ENCODE results near the gene DOCK9.

DOCK9 gene

DNA sequence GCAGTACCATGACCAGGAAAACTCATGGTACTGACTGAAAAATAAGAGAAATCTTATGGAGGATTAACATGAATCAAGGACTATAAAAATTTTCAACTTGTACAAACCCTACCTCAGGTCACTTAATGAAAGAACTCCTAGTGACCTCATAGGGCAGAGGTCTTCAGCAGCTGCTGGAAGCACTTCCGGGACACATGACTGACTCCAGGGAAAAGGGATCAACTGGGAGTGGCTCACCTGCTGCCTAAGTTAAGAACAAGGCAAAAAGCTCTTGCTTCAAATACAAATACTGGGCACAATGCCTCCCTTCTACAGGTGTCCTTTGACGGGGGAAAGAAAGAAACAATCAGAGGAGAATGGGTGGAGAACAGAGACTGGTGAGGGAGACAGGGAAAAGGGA lies 18.6 kb downstream of the DOCK9 start:
- DNase-seq (ENCODE audit: insufficient read length, low spot score) (no peak), FAIRE-seq (no peak)
- TF ChIP-seq SPI1 (IDR thresholded peaks at IDR 0.05; ENCODE audit: low read depth, low read length) = no peak
- no peak for TF ChIP-seq TAF1 (IDR thresholded peaks at IDR 0.05; ENCODE audit: low read depth, low read length)
- TF ChIP-seq PAX5 (IDR thresholded peaks at IDR 0.05; ENCODE audit: insufficient read depth, low read length, severe bottlenecking) = no peak
- TF ChIP-seq POLR2A (IDR thresholded peaks at IDR 0.05; ENCODE audit: low read depth, low read length) = no peak
- no peak for TF ChIP-seq POLR2AphosphoS5 (IDR thresholded peaks at IDR 0.05; ENCODE audit: low read depth, low read length)
- no peak for TF ChIP-seq POU2F2 (IDR thresholded peaks at IDR 0.05; ENCODE audit: low read depth, low read length)

DNA sequence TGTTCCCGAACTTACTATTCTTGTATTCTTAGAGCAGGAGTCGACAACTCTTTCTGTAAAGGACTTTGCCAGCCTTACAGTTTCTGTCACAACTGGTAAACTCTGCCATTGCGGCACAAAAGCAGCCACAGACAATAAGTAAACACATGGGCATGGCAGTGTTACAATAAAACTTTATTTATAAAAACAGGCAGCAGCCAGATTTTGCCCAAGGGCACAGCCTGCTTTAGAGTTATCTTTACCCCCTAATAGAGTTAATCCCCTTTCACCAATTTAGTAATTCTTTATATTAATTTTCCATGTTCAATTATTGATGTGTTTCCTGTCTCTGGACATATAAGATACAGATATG lies 19.4 kb downstream of the DOCK9 start:
- DNase-seq (ENCODE audit: insufficient read length, low spot score) = no peak
- FAIRE-seq = no peak
- TF ChIP-seq POLR2A (IDR thresholded peaks at IDR 0.05; ENCODE audit: low read depth, low read length) = no peak
- no peak for TF ChIP-seq PAX5 (IDR thresholded peaks at IDR 0.05; ENCODE audit: insufficient read depth, low read length, severe bottlenecking)
- TF ChIP-seq POLR2AphosphoS5 (IDR thresholded peaks at IDR 0.05; ENCODE audit: low read depth, low read length) = no peak
- TF ChIP-seq SPI1 (IDR thresholded peaks at IDR 0.05; ENCODE audit: low read depth, low read length) = no peak
- TF ChIP-seq TAF1 (IDR thresholded peaks at IDR 0.05; ENCODE audit: low read depth, low read length) = no peak

DNA sequence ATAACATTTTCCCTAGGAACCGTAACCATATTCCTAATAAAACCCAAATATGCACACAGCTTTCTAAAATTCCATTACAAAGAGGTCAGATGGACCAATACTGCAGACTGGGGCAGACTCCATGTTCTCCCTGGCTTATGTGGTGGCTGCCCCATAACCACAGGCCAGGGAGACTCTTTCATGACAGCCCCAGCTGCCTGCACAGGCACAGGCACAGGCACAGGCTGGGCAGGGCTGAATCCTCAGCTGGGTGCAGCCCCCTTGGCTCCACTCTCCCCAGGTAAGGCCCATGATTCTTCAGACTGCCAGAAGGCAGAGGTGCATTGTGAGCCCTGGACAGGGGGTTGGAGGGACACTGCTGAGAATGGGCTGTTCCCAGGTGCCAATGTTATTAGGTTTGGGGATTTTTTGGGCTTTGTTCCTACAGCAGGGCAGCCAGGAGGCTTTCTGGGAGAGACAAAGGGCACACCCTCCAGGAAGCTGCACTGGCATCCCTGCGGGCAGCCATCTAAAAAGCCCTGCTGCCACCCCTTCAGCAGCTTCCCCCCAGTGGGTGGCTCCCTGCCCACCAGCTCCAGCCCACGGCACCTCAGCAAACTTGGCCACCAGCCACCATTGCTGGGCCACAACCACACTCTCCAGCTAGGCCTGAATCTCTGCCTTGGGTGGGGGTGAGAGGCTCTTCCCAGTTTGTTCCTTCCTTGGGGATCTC lies 20.0 kb downstream of the DOCK9 start:
- DNase-seq (ENCODE audit: insufficient read length, low spot score) = no peak
- TF ChIP-seq POLR2A (IDR thresholded peaks at IDR 0.05; ENCODE audit: low read depth, low read length) (no peak), POLR2AphosphoS5 (IDR thresholded peaks at IDR 0.05; ENCODE audit: low read depth, low read length) (no peak)
- no peak for FAIRE-seq

DNA sequence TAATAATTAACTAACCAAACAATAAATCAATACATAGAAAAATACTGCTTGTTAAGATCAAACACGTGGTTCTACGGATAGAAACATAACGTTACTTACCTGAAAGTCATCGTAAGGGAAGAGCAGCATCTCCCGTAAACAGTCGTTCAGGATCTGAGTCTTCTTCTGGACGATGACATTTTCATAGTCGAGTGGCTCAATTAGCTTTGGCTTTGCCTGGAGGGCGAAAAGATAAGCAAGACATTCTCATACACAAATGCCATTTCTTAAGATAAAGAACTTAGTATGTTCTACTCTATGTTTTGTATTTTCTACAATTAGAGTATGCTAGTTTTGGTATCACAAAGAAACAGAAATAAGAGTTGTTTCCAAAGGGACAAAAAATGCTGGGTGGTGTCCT lies 22.5 kb downstream of the DOCK9 start:
- FAIRE-seq (no peak), DNase-seq (ENCODE audit: insufficient read length, low spot score) (no peak)
- TF ChIP-seq POLR2AphosphoS5 (IDR thresholded peaks at IDR 0.05; ENCODE audit: low read depth, low read length) (no peak), SPI1 (IDR thresholded peaks at IDR 0.05; ENCODE audit: low read depth, low read length) (no peak), TAF1 (IDR thresholded peaks at IDR 0.05; ENCODE audit: low read depth, low read length) (no peak), POU2F2 (IDR thresholded peaks at IDR 0.05; ENCODE audit: low read depth, low read length) (no peak), POLR2A (IDR thresholded peaks at IDR 0.05; ENCODE audit: low read depth, low read length) (no peak), PAX5 (IDR thresholded peaks at IDR 0.05; ENCODE audit: insufficient read depth, low read length, severe bottlenecking) (no peak)

DNA sequence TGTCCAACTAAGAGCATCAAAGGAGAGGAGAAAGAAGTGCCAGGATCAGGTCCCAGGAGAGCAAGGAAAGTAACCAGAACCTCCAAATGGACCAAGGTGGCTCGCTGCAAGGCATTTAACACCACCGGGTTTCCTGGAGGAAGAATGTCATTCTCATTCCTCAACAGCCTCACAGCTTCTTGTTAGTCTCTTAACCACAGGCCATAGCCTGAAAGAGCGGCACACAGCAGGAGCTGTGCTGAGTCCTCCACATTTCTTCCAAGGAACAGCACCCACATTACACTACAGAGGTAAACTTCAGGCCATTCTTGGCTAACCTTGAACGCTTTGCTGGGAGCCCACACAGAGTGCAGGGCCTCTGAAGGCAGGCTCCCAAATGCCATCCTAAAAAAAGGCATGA lies 23.6 kb downstream of the DOCK9 start:
- no peak for FAIRE-seq
- TF ChIP-seq POU2F2 (IDR thresholded peaks at IDR 0.05; ENCODE audit: low read depth, low read length) = no peak
- TF ChIP-seq POLR2AphosphoS5 (IDR thresholded peaks at IDR 0.05; ENCODE audit: low read depth, low read length) = no peak
- TF ChIP-seq SPI1 (IDR thresholded peaks at IDR 0.05; ENCODE audit: low read depth, low read length) = no peak
- TF ChIP-seq PAX5 (IDR thresholded peaks at IDR 0.05; ENCODE audit: insufficient read depth, low read length, severe bottlenecking) = no peak
- no peak for TF ChIP-seq POLR2A (IDR thresholded peaks at IDR 0.05; ENCODE audit: low read depth, low read length)
- TF ChIP-seq TAF1 (IDR thresholded peaks at IDR 0.05; ENCODE audit: low read depth, low read length) = no peak
- DNase-seq (ENCODE audit: insufficient read length, low spot score) = no peak

DNA sequence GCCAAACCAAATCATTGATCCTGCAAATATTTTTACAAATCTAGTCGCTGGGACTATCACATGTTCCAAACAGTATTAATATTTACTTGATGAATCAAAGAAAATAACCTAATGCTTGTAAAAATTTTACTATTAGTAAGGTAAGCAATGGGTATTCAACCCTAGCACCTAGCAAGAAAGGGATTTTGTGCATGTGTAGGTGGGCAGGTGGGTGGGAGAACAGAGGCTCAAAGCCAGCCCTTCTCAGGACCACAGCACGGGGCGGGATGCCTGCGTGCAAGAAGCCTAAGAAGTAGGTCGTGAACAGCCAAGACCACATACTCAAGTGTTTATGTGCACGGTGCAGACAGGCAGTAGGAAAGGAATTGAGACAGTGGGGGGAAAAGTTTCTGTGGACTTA lies 26.6 kb downstream of the DOCK9 start:
- no peak for FAIRE-seq
- no peak for TF ChIP-seq TAF1 (IDR thresholded peaks at IDR 0.05; ENCODE audit: low read depth, low read length)
- TF ChIP-seq SPI1 (IDR thresholded peaks at IDR 0.05; ENCODE audit: low read depth, low read length) = no peak
- no peak for TF ChIP-seq POLR2AphosphoS5 (IDR thresholded peaks at IDR 0.05; ENCODE audit: low read depth, low read length)
- TF ChIP-seq POLR2A (IDR thresholded peaks at IDR 0.05; ENCODE audit: low read depth, low read length) = no peak
- TF ChIP-seq PAX5 (IDR thresholded peaks at IDR 0.05; ENCODE audit: insufficient read depth, low read length, severe bottlenecking) = no peak
- TF ChIP-seq POU2F2 (IDR thresholded peaks at IDR 0.05; ENCODE audit: low read depth, low read length) = no peak
- DNase-seq (ENCODE audit: insufficient read length, low spot score) = no peak

DNA sequence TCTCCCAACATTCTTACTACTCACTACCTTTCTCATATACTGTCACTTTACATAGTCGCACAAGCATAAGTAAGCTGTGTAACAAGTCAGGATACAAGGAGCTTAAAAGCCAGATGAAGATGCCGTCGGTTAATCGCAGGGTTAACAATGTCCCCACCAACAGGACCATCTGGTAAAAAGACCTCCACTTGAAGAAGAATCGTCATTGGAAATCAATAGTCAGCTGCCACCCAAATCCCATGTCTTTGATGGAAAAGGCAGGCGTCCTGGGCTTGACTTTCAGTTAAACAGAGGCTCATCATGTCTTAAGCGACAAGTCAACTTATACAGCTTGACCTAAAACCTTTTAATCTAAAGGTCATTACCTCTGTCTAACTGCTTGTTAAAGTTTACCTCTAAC lies 27.2 kb downstream of the DOCK9 start:
- no peak for DNase-seq (ENCODE audit: insufficient read length, low spot score)
- FAIRE-seq = no peak
- TF ChIP-seq POLR2AphosphoS5 (IDR thresholded peaks at IDR 0.05; ENCODE audit: low read depth, low read length) (no peak), POU2F2 (IDR thresholded peaks at IDR 0.05; ENCODE audit: low read depth, low read length) (no peak), POLR2A (IDR thresholded peaks at IDR 0.05; ENCODE audit: low read depth, low read length) (no peak), TAF1 (IDR thresholded peaks at IDR 0.05; ENCODE audit: low read depth, low read length) (no peak)

DNA sequence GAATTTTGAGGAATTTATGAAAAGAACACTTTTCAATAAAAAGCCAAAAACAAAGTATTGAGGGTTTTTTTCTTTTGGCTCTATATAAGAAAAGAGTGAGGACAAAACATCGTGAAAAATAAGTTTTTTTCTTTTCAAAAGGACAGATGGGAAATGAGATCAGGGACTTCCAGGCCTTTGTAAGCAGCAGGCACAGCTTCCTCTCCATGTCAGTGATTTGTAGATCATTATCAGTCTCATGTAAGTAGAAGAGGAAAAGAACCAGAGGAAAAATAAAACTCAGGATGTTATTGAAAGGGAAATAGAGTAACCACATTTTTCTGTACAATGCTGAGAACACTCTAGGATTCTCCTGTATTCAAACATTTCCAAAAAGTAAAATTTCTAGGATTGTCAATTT lies 29.9 kb downstream of the DOCK9 start:
- FAIRE-seq = no peak
- no peak for DNase-seq (ENCODE audit: insufficient read length, low spot score)
- TF ChIP-seq TAF1 (IDR thresholded peaks at IDR 0.05; ENCODE audit: low read depth, low read length) (no peak), POU2F2 (IDR thresholded peaks at IDR 0.05; ENCODE audit: low read depth, low read length) (no peak), POLR2A (IDR thresholded peaks at IDR 0.05; ENCODE audit: low read depth, low read length) (no peak), SPI1 (IDR thresholded peaks at IDR 0.05; ENCODE audit: low read depth, low read length) (no peak), POLR2AphosphoS5 (IDR thresholded peaks at IDR 0.05; ENCODE audit: low read depth, low read length) (no peak), PAX5 (IDR thresholded peaks at IDR 0.05; ENCODE audit: insufficient read depth, low read length, severe bottlenecking) (no peak)

DNA sequence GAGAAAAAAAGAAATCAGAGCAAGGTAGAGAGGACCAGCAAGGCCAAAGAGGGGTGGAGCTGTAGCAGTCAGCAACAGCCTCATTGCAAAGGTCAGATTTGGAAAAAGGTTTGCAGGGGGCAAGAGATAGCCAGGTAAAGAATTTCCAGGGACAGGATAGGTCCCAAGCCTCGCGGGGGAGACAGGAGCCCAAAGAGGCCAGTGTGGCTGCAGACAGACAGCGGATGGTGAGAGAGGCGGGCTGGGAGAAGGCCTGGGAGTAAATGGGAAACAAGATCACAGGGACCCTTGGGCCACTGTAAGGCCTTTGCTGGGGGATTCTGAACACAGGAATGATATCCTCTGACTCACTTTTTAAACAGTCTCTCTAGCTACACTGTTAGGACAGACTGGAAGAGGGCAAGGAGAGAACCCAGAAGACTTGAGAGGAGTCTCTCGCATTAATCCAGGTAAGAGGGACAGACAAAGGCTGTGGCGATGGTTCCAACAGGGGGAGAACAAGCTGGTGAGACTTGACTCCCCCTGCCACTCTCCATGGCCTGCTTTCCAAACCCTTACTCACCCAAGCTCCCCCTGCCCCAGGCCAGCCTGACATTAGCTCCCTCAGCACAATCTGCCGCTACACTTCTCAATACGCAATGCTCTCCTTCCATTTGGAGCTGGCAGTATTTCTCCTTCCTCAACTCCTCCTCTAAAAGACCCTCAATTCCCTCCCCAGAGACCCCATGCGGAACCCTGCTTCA lies 31.8 kb downstream of the DOCK9 start:
- FAIRE-seq (no peak), DNase-seq (ENCODE audit: insufficient read length, low spot score) (no peak)
- TF ChIP-seq TAF1 (IDR thresholded peaks at IDR 0.05; ENCODE audit: low read depth, low read length) = no peak
- no peak for TF ChIP-seq POU2F2 (IDR thresholded peaks at IDR 0.05; ENCODE audit: low read depth, low read length)
- TF ChIP-seq POLR2AphosphoS5 (IDR thresholded peaks at IDR 0.05; ENCODE audit: low read depth, low read length) = no peak
- TF ChIP-seq POLR2A (IDR thresholded peaks at IDR 0.05; ENCODE audit: low read depth, low read length) = no peak
- no peak for TF ChIP-seq PAX5 (IDR thresholded peaks at IDR 0.05; ENCODE audit: insufficient read depth, low read length, severe bottlenecking)
- no peak for TF ChIP-seq SPI1 (IDR thresholded peaks at IDR 0.05; ENCODE audit: low read depth, low read length)

DNA sequence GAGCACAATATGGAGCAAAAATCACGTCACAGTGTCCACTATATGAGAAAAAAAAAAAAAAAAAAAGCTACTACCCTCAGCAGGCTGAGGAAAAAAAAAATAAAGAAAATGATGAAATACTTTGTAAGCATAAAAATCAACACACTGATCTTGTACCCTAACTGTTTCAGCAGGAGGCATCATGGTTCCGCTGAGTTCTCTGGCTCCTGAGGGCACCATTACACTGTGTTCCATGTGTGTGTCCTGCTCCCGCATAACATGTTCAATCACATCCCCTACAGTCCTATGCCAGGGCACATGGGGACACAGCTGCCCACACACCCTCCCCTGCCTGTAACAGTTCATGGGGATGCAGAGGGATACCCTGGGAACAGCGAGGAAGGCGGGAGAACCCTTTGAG lies 33.5 kb downstream of the DOCK9 start:
- DNase-seq (ENCODE audit: insufficient read length, low spot score) (no peak), FAIRE-seq (no peak)
- TF ChIP-seq POU2F2 (IDR thresholded peaks at IDR 0.05; ENCODE audit: low read depth, low read length) = no peak
- TF ChIP-seq SPI1 (IDR thresholded peaks at IDR 0.05; ENCODE audit: low read depth, low read length) = no peak
- TF ChIP-seq POLR2A (IDR thresholded peaks at IDR 0.05; ENCODE audit: low read depth, low read length) = no peak
- TF ChIP-seq TAF1 (IDR thresholded peaks at IDR 0.05; ENCODE audit: low read depth, low read length) = no peak
- TF ChIP-seq PAX5 (IDR thresholded peaks at IDR 0.05; ENCODE audit: insufficient read depth, low read length, severe bottlenecking) = no peak
- no peak for TF ChIP-seq POLR2AphosphoS5 (IDR thresholded peaks at IDR 0.05; ENCODE audit: low read depth, low read length)
